Neural cell (in vitro differentiated cells): ENCODE data around the gene NHERF2. TPM values are rescaled to one million over a fixed set of nuclear protein-coding genes. Genes with fewer than 3 reads are reported as not detected.

ENCODE experiments used
- H2AFZ ChIP-seq: fragments of 200-600, 300-800 bp; sonication (generic), shearing (Covaris generic); 2 replicates; pipeline ENCODE4 v1.6.0; 2014; ENCODE audit warnings: low read depth, mild to moderate bottlenecking, antibody characterized with exemption, low read length, moderate library complexity
- H3F3A ChIP-seq: fragments of 200-600 bp; shearing (Covaris generic); 2 replicates; pipeline ENCODE4 v1.6.1; 2016; ENCODE audit warnings: mild to moderate bottlenecking, moderate library complexity, mixed read lengths, antibody characterized with exemption, low read length; ENCODE audit not compliant: insufficient read depth, poor library complexity, severe bottlenecking
- H3K27ac ChIP-seq: fragments of 200-600, 300-800 bp; sonication (generic), shearing (Covaris generic); 2 replicates; pipeline ENCODE4 v1.5.1; 2014; ENCODE audit warnings: mild to moderate bottlenecking, low read length, moderate library complexity
- H3K27me3 ChIP-seq: fragments of 300-800, 200-600 bp; sonication (generic), shearing (Covaris generic); 2 replicates; pipeline ENCODE4 v1.6.0; 2014; ENCODE audit warnings: mild to moderate bottlenecking, low read depth, low read length, moderate library complexity; ENCODE audit not compliant: insufficient read depth
- H3K36me3 ChIP-seq: fragments of 300-800, 200-600 bp; sonication (generic), shearing (Covaris generic); 2 replicates; pipeline ENCODE4 v1.5.1; 2014; ENCODE audit warnings: mild to moderate bottlenecking, antibody characterized with exemption, low read length, moderate library complexity; ENCODE audit not compliant: insufficient read depth
- H3K4me2 ChIP-seq: fragments of 300-800, 200-600 bp; sonication (generic), shearing (Covaris generic); 2 replicates; pipeline ENCODE4 v1.6.0; 2014; ENCODE audit warnings: mild to moderate bottlenecking, low read length
- H3K4me3 ChIP-seq: fragments of 300-800, 200-600 bp; sonication (generic), shearing (Covaris generic); 2 replicates; pipeline ENCODE4 v1.5.1; 2014; ENCODE audit warnings: mild to moderate bottlenecking, low read length, moderate library complexity
- H3K79me2 ChIP-seq: fragments of 200-600 bp; shearing (Covaris generic); replicated peaks from 2 replicates; pipeline ENCODE4 v1.6.0; 2014; ENCODE audit warnings: mild to moderate bottlenecking, low read length, moderate library complexity; ENCODE audit not compliant: insufficient read depth
- H3K9ac ChIP-seq: fragments of 300-800, 200-600 bp; sonication (generic), shearing (Covaris generic); 2 replicates; pipeline ENCODE4 v1.6.1; 2016; ENCODE audit warnings: mild to moderate bottlenecking, low read length, mixed read lengths
- H3K9me2 ChIP-seq: fragments of 200-600 bp; shearing (Covaris generic); 2 replicates; pipeline ENCODE4 v1.6.1; 2016; ENCODE audit warnings: mild to moderate bottlenecking, low read length, mixed read lengths; ENCODE audit not compliant: insufficient read depth
- H3K9me3 ChIP-seq: fragments of 200-600, 300-800 bp; sonication (generic), shearing (Covaris generic); 2 replicates; pipeline ENCODE4 v1.6.1; 2016; ENCODE audit warnings: mild to moderate bottlenecking, mixed run types, low read length, moderate library complexity, mixed read lengths
- H4K20me1 ChIP-seq: fragments of 200-600 bp; shearing (Covaris generic); 2 replicates; pipeline ENCODE4 v1.6.1; 2016; ENCODE audit warnings: mild to moderate bottlenecking, mixed run types; ENCODE audit not compliant: insufficient read depth
- EP300 ChIP-seq: fragments of 450-650 bp; conservative IDR thresholded peaks from 2 replicates; pipeline ENCODE4 v1.6.1; 2014; ENCODE audit warnings: antibody characterized with exemption, mild to moderate bottlenecking, moderate library complexity; ENCODE audit not compliant: poor library complexity, severe bottlenecking
- EZH2 ChIP-seq: fragments of 200-600, 300-800 bp; shearing (Covaris generic), sonication (generic); IDR thresholded peaks from 2 replicates; pipeline ENCODE4 v1.6.1; 2014; ENCODE audit warnings: antibody characterized with exemption, low read length, borderline replicate concordance, mild to moderate bottlenecking; ENCODE audit not compliant: insufficient read depth, poor library complexity, severe bottlenecking
- MXI1 ChIP-seq: fragments of 450-650 bp; conservative IDR thresholded peaks from 2 replicates; pipeline ENCODE4 v1.6.1; 2014; ENCODE audit warnings: antibody characterized with exemption, mild to moderate bottlenecking; ENCODE audit not compliant: poor library complexity, severe bottlenecking
- POLR2AphosphoS5 ChIP-seq: IDR thresholded peaks from 2 replicates; pipeline ENCODE4 v1.6.1; 2012
- RAD21 ChIP-seq: fragments of 450-650 bp; conservative IDR thresholded peaks from 2 replicates; pipeline ENCODE4 v1.6.1; 2014; ENCODE audit warnings: antibody characterized with exemption, mild to moderate bottlenecking, moderate library complexity
- SMC3 ChIP-seq: fragments of 450-650 bp; conservative IDR thresholded peaks from 2 replicates; pipeline ENCODE4 v1.6.1; 2014; ENCODE audit warnings: antibody characterized with exemption, mild to moderate bottlenecking, moderate library complexity; ENCODE audit not compliant: poor library complexity
- TAF1 ChIP-seq: IDR thresholded peaks from 2 replicates; pipeline ENCODE4 v1.6.1; 2012; ENCODE audit warnings: low read depth
- polyA plus RNA-seq: library from polyadenylated mRNA; depleted of rRNA; stranded (reverse); fragments of >200 nt; gene quantifications from 2 replicates; pipeline ENCODE4 v1.2.3, GENCODE V29; 2014
- TF ChIP-seq, protein P1 (sequence below): fragments of 450-650 bp; IDR thresholded peaks from 2 replicates; pipeline ENCODE4 v1.5.1; 2014; ENCODE audit warnings: antibody characterized with exemption, mild to moderate bottlenecking, moderate library complexity; ENCODE audit not compliant: poor library complexity, severe bottlenecking
- TF ChIP-seq, protein P2 (sequence below): IDR thresholded peaks from 2 replicates; pipeline ENCODE4 v1.6.1; 2012; ENCODE audit warnings: borderline replicate concordance

Gene NHERF2
- polyA plus RNA-seq, 1 donor from 2014 or later, result 3.4 TPM

DNA sequence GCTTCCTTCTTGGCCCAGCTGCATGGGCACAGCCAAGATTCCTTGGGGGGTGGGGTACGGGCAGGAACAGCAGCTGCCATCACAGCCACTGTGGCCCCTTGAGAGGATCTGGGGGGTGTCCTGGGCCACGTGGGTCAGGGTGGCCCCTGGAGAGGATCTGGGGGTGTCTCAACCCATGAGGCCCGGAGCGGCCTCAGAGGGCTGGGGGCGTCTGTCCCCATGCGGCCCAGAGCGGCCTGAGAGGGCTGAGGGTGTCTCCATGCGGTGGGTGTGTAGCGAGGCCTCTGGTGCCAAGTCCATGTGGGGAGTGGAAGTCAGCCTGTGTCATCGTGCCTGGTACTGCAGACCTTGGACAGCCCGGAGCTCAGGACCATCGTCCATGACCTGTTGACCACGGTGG lies 34.8 kb downstream of the NHERF2 start:
- Histone ChIP-seq H3F3A (no peaks in the 10 kb centered on the region), H3K9me3 (no peaks in the 10 kb centered on the region), H3K27ac (no peak overlapping the region), H3K79me2 (no peaks in the 10 kb centered on the region), H4K20me1 (no peaks in the 10 kb centered on the region), H3K9ac (no peak overlapping the region), H3K4me3 (no peak overlapping the region), H3K9me2 (no peaks in the 10 kb centered on the region), H3K4me2 (no peak overlapping the region), H2AFZ (no peak overlapping the region), H3K36me3 (no peaks in the 10 kb centered on the region), H3K27me3 (no peaks in the 10 kb centered on the region)
- TF ChIP-seq POLR2AphosphoS5, result no peak

DNA sequence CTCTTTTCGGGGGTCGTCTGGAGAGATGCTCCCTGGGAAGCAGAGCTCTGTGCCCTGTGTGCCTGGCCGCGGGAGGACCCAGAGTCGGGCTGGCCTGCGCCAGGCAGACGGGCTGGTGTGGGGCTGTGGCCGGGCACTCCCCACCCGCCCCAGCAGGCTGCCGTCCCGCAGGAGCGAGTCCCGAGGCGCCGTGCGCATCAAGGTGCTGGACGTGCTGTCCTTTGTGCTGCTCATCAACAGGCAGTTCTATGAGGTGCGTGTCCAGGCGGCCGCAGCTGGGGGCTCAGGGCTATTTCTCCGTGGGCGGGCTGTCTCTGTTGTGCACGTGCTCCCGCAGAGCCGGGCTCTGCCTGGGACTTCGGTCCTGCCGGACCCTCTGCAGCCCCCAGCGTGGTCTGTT lies 36.1 kb downstream of the NHERF2 start:
- H4K20me1 ChIP-seq, result no peaks in the 10 kb centered on the region
- no peak overlapping the region for H3K4me3 ChIP-seq
- H3K27ac ChIP-seq, result no peak overlapping the region
- TF ChIP-seq, protein P1, sequence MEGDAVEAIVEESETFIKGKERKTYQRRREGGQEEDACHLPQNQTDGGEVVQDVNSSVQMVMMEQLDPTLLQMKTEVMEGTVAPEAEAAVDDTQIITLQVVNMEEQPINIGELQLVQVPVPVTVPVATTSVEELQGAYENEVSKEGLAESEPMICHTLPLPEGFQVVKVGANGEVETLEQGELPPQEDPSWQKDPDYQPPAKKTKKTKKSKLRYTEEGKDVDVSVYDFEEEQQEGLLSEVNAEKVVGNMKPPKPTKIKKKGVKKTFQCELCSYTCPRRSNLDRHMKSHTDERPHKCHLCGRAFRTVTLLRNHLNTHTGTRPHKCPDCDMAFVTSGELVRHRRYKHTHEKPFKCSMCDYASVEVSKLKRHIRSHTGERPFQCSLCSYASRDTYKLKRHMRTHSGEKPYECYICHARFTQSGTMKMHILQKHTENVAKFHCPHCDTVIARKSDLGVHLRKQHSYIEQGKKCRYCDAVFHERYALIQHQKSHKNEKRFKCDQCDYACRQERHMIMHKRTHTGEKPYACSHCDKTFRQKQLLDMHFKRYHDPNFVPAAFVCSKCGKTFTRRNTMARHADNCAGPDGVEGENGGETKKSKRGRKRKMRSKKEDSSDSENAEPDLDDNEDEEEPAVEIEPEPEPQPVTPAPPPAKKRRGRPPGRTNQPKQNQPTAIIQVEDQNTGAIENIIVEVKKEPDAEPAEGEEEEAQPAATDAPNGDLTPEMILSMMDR, result no peak
- TF ChIP-seq MXI1, result no peak
- TF ChIP-seq POLR2AphosphoS5, result no peak
- TF ChIP-seq RAD21, result no peak
- no peak for TF ChIP-seq EP300
- no peak overlapping the region for H2AFZ ChIP-seq
- no peaks in the 10 kb centered on the region for H3K9me3 ChIP-seq
- no peak overlapping the region for H3K4me2 ChIP-seq
- H3K9ac ChIP-seq, result no peak overlapping the region
- H3K36me3 ChIP-seq, result no peaks in the 10 kb centered on the region
- no peaks in the 10 kb centered on the region for H3K79me2 ChIP-seq
- no peaks in the 10 kb centered on the region for H3F3A ChIP-seq
- no peaks in the 10 kb centered on the region for H3K9me2 ChIP-seq
- no peaks in the 10 kb centered on the region for H3K27me3 ChIP-seq

DNA sequence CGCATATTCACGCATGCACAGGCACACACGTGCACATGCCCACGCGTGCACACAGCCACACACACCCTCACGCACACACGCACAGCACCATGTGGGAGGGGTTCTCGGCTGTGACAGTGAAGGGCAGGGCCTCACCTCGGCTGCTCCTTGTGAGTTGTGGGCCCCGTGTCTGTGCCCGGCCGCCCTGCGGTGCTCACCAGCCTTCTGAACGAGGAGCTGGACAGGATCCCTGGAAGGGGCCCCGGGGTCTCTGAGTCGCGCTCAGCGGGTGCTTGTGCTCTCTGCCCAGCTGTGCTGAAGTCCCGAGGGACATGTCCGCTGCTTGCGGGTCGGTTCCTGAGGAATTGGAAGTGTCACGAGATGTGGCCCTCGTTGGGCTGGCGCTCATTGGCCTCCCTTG lies 37.2 kb downstream of the NHERF2 start:
- Histone ChIP-seq H3K9me2 (no peaks in the 10 kb centered on the region), H3K27ac (no peak overlapping the region), H3K79me2 (no peaks in the 10 kb centered on the region), H3K36me3 (no peaks in the 10 kb centered on the region), H3K9me3 (no peaks in the 10 kb centered on the region), H2AFZ (no peak overlapping the region), H3K4me2 (no peak overlapping the region), H3K4me3 (no peak overlapping the region), H4K20me1 (no peaks in the 10 kb centered on the region), H3F3A (no peaks in the 10 kb centered on the region), H3K9ac (no peak overlapping the region), H3K27me3 (no peaks in the 10 kb centered on the region)
- TF ChIP-seq EZH2, result no peak
- TF ChIP-seq RAD21, result no peak
- no peak for TF ChIP-seq POLR2AphosphoS5
- no peak for TF ChIP-seq MXI1
- no peak for TF ChIP-seq SMC3
- TF ChIP-seq EP300, result no peak
- TF ChIP-seq, protein P2, sequence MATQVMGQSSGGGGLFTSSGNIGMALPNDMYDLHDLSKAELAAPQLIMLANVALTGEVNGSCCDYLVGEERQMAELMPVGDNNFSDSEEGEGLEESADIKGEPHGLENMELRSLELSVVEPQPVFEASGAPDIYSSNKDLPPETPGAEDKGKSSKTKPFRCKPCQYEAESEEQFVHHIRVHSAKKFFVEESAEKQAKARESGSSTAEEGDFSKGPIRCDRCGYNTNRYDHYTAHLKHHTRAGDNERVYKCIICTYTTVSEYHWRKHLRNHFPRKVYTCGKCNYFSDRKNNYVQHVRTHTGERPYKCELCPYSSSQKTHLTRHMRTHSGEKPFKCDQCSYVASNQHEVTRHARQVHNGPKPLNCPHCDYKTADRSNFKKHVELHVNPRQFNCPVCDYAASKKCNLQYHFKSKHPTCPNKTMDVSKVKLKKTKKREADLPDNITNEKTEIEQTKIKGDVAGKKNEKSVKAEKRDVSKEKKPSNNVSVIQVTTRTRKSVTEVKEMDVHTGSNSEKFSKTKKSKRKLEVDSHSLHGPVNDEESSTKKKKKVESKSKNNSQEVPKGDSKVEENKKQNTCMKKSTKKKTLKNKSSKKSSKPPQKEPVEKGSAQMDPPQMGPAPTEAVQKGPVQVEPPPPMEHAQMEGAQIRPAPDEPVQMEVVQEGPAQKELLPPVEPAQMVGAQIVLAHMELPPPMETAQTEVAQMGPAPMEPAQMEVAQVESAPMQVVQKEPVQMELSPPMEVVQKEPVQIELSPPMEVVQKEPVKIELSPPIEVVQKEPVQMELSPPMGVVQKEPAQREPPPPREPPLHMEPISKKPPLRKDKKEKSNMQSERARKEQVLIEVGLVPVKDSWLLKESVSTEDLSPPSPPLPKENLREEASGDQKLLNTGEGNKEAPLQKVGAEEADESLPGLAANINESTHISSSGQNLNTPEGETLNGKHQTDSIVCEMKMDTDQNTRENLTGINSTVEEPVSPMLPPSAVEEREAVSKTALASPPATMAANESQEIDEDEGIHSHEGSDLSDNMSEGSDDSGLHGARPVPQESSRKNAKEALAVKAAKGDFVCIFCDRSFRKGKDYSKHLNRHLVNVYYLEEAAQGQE, result no peak
- TF ChIP-seq, protein P1, result no peak
- no peak for TF ChIP-seq TAF1
